ENCODE measurements around the gene SPIRE2. TPM values are rescaled to one million over a fixed set of nuclear protein-coding genes. Genes with fewer than 3 reads are reported as not detected.
"Not testable (repeated sequence)": the region's sequence is repeated elsewhere in the genome, so short reads cannot be mapped to it uniquely, and the experiment has no call there.

SPIRE2 gene
- polyA plus RNA-seq (2013): 0.88 TPM

DNA sequence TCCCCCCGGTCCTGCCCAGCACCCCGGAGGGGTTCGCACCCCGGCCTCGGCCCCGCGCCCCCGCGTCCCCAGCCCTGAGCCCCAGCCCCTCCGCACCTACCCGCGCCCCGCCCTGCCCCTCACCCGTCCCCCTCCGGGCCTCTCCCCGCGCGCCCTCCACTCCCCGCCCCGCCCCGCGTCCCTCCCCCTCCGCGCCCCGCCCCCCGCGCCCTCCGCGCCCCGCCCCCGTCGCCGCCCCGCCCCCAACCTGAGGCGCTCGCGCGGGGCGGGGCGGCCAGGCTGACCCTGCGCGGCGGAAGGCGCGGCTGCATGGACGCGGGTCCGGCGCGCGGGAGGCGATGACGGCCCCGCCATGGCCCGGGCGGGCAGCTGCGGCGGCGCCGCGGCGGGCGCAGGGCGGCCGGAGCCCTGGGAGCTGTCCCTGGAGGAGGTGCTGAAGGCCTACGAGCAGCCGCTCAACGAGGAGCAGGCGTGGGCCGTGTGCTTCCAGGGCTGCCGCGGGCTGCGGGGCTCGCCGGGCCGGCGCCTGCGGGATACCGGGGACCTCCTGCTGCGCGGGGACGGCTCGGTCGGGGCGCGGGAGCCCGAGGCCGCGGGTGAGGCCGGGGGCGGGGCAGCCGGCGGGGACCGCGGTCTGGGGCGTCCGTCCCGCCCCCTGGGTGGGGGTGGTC lies at the start of gene SPIRE2:
TSS of gene SPIRE2 (plus strand) at position 277 of the 671 bp plus-strand sequence. CDS start at position 353, 76 bp downstream.
- DNase-seq: peak; percentile 69 to 87 (median 86)
- Histone ChIP-seq H3K27ac (ENCODE audit: insufficient read depth in 1 of 2, low read depth in 1 of 2, low read length in 2 of 2, poor library complexity in 1 of 2, severe bottlenecking in 2 of 2) (no peak within 1 kb of the TSS), H3K4me3 (ENCODE audit: control insufficient read depth in 1 of 7, extremely low read depth in 1 of 7, insufficient read depth in 4 of 7, low read depth in 2 of 7, low read length in 6 of 7) (peak within 1 kb of the TSS in 5 of 7 experiments; percentile 1 to 64 (median 61)), H3K9me3 (ENCODE audit: control extremely low read depth in 1 of 5, control insufficient read depth in 4 of 5, insufficient read depth in 2 of 5, low read depth in 1 of 5, low read length in 4 of 5) (no peaks in the 10 kb centered on the region), H3K27me3 (replicated peaks in 2 of 5; ENCODE audit: control insufficient read depth in 4 of 5, insufficient read depth in 5 of 5, low read length in 4 of 5) (peaks cover 0 to 20% (median 4%) of the 10 kb centered on the region in 5 experiments), H3K4me1 (ENCODE audit: control extremely low read depth in 1 of 4, control insufficient read depth in 4 of 4, insufficient read depth in 4 of 4, low read length in 3 of 4) (peaks cover 0 to 13% (median 11%) of the 10 kb centered on the region in 4 experiments), H3K36me3 (ENCODE audit: control insufficient read depth in 4 of 4, insufficient read depth in 4 of 4, low read length in 3 of 4) (no peaks in the 10 kb centered on the region)
- WGBS (ENCODE audit: insufficient coverage): 0% methylated on average over 50 of the region's 98 CpGs
- ChIA-PET CTCF (no interaction called here), POLR2A (no interaction called here)

- Histone ChIP-seq H3K4me3 (ENCODE audit: control insufficient read depth in 1 of 7, extremely low read depth in 1 of 7, insufficient read depth in 4 of 7, low read depth in 2 of 7, low read length in 6 of 7) (no peak overlapping the region), H3K27me3 (replicated peaks in 2 of 5; ENCODE audit: control insufficient read depth in 4 of 5, insufficient read depth in 5 of 5, low read length in 4 of 5) (no peaks in the 10 kb centered on the region), H3K27ac (ENCODE audit: insufficient read depth in 1 of 2, low read depth in 1 of 2, low read length in 2 of 2, poor library complexity in 1 of 2, severe bottlenecking in 2 of 2) (no peak overlapping the region), H3K9me3 (ENCODE audit: control extremely low read depth in 1 of 5, control insufficient read depth in 4 of 5, insufficient read depth in 2 of 5, low read depth in 1 of 5, low read length in 4 of 5) (no peaks in the 10 kb centered on the region), H3K4me1 (ENCODE audit: control extremely low read depth in 1 of 4, control insufficient read depth in 4 of 4, insufficient read depth in 4 of 4, low read length in 3 of 4) (no peaks in the 10 kb centered on the region), H3K36me3 (ENCODE audit: control insufficient read depth in 4 of 4, insufficient read depth in 4 of 4, low read length in 3 of 4) (peaks cover 9 to 58% (median 34%) of the 10 kb centered on the region in 4 experiments)
- CTCF ChIA-PET: interaction anchor here (0.8 to 1.2 kb wide), 3 partner anchors 17 to 81 kb away, joined by 3 to 4 read pairs (median 3); no protein-coding TSS in a partner anchor
- 95% methylated on average over 10 of the region's 13 CpGs for whole genome bisulfite sequencing (ENCODE audit: insufficient coverage)
- DNase-seq: no peak
- POLR2A ChIA-PET: interaction anchor here (0.6 kb wide), 2 partner anchors 29 to 242 kb away, joined by 5 to 6 read pairs; no protein-coding TSS in a partner anchor
These were observed 48.9 kb upstream of the SPIRE2 start for GRCh38 chr16:89779231-89779908.

- Histone ChIP-seq H3K36me3 (ENCODE audit: control insufficient read depth in 4 of 4, insufficient read depth in 4 of 4, low read length in 3 of 4) (peaks cover 9 to 63% (median 38%) of the 10 kb centered on the region in 4 experiments), H3K27ac (ENCODE audit: insufficient read depth in 1 of 2, low read depth in 1 of 2, low read length in 2 of 2, poor library complexity in 1 of 2, severe bottlenecking in 2 of 2) (no peak overlapping the region), H3K9me3 (ENCODE audit: control extremely low read depth in 1 of 5, control insufficient read depth in 4 of 5, insufficient read depth in 2 of 5, low read depth in 1 of 5, low read length in 4 of 5) (no peaks in the 10 kb centered on the region), H3K4me1 (ENCODE audit: control extremely low read depth in 1 of 4, control insufficient read depth in 4 of 4, insufficient read depth in 4 of 4, low read length in 3 of 4) (no peaks in the 10 kb centered on the region), H3K27me3 (replicated peaks in 2 of 5; ENCODE audit: control insufficient read depth in 4 of 5, insufficient read depth in 5 of 5, low read length in 4 of 5) (no peaks in the 10 kb centered on the region), H3K4me3 (ENCODE audit: control insufficient read depth in 1 of 7, extremely low read depth in 1 of 7, insufficient read depth in 4 of 7, low read depth in 2 of 7, low read length in 6 of 7) (no peak overlapping the region)
- POLR2A ChIA-PET: interaction anchor here (0.6 kb wide), 2 partner anchors 30 to 242 kb away, joined by 5 to 6 read pairs; no protein-coding TSS in a partner anchor
- CTCF ChIA-PET: interaction anchor here (0.8 to 1.2 kb wide), 2 partner anchors 74 to 80 kb away, joined by 3 to 4 read pairs; no protein-coding TSS in a partner anchor
- DNase-seq: no peak
- WGBS (ENCODE audit: insufficient coverage): 100% methylated on average over 2 of the region's 6 CpGs
These were observed 48.4 kb upstream of the SPIRE2 start for GRCh38 chr16:89779909-89780305.

- Histone ChIP-seq H3K36me3 (ENCODE audit: control insufficient read depth in 4 of 4, insufficient read depth in 4 of 4, low read length in 3 of 4) (peaks cover 9 to 63% (median 35%) of the 10 kb centered on the region in 4 experiments), H3K27me3 (replicated peaks in 2 of 5; ENCODE audit: control insufficient read depth in 4 of 5, insufficient read depth in 5 of 5, low read length in 4 of 5) (no peaks in the 10 kb centered on the region)
These were observed 45.8 kb upstream of the SPIRE2 start for GRCh38 chr16:89782489-89782888.

GRCh38 chr16:89783952-89784351 lies 44.3 kb upstream of the SPIRE2 start:
- POLR2A ChIA-PET; H3K27me3 ChIP-seq (replicated peaks in 2 of 5; ENCODE audit: control insufficient read depth in 4 of 5, insufficient read depth in 5 of 5, low read length in 4 of 5); CTCF ChIA-PET; DNase-seq; H3K27ac ChIP-seq (ENCODE audit: insufficient read depth in 1 of 2, low read depth in 1 of 2, low read length in 2 of 2, poor library complexity in 1 of 2, severe bottlenecking in 2 of 2); H3K4me3 ChIP-seq (ENCODE audit: control insufficient read depth in 1 of 7, extremely low read depth in 1 of 7, insufficient read depth in 4 of 7, low read depth in 2 of 7, low read length in 6 of 7); H3K9me3 ChIP-seq (ENCODE audit: control extremely low read depth in 1 of 5, control insufficient read depth in 4 of 5, insufficient read depth in 2 of 5, low read depth in 1 of 5, low read length in 4 of 5); H3K4me1 ChIP-seq (ENCODE audit: control extremely low read depth in 1 of 4, control insufficient read depth in 4 of 4, insufficient read depth in 4 of 4, low read length in 3 of 4): not testable (repeated sequence)
- WGBS (ENCODE audit: insufficient coverage): 100% methylated on average over 3 of the region's 6 CpGs
- H3K36me3 ChIP-seq (ENCODE audit: control insufficient read depth in 4 of 4, insufficient read depth in 4 of 4, low read length in 3 of 4): peaks cover 7 to 68% (median 36%) of the 10 kb centered on the region in 4 experiments

More at GRCh38 chr16:89782489-89782888, 45.8 kb upstream of the SPIRE2 start:
- no peaks in the 10 kb centered on the region for H3K4me1 ChIP-seq (ENCODE audit: control extremely low read depth in 1 of 4, control insufficient read depth in 4 of 4, insufficient read depth in 4 of 4, low read length in 3 of 4)
- no peaks in the 10 kb centered on the region for H3K9me3 ChIP-seq (ENCODE audit: control extremely low read depth in 1 of 5, control insufficient read depth in 4 of 5, insufficient read depth in 2 of 5, low read depth in 1 of 5, low read length in 4 of 5)
- ChIA-PET POLR2A (no interaction called here), CTCF (no interaction called here)
- H3K4me3 ChIP-seq (ENCODE audit: control insufficient read depth in 1 of 7, extremely low read depth in 1 of 7, insufficient read depth in 4 of 7, low read depth in 2 of 7, low read length in 6 of 7): no peak overlapping the region
- WGBS (ENCODE audit: insufficient coverage): 100% methylated on average over 5 of the region's 6 CpGs
- no peak for DNase-seq
- no peak overlapping the region for H3K27ac ChIP-seq (ENCODE audit: insufficient read depth in 1 of 2, low read depth in 1 of 2, low read length in 2 of 2, poor library complexity in 1 of 2, severe bottlenecking in 2 of 2)

DNA sequence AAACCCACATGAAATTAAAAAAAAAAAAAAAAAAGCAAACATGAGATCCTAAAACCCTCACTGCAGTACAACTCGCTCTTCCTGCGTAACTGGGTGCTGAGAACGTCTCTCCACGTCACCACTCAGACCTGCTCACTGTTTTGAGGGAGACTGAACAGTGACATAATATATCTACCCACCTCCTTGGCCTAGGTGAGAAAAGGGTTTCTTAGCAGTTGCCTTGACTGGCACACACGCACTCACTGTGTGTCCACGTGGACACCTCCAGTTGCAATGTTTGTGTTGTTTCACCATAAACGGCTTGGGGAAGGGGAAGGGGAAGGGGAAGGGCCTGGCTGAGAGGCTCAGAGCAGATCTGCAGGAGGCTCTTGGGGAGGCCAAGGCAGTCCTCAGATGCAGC lies 43.9 kb upstream of the SPIRE2 start:
- no peak for DNase-seq

More for the DNA sequence above, 43.9 kb upstream of the SPIRE2 start:
- H3K4me3 ChIP-seq (ENCODE audit: control insufficient read depth in 1 of 7, extremely low read depth in 1 of 7, insufficient read depth in 4 of 7, low read depth in 2 of 7, low read length in 6 of 7): no peak overlapping the region
- H3K9me3 ChIP-seq (ENCODE audit: control extremely low read depth in 1 of 5, control insufficient read depth in 4 of 5, insufficient read depth in 2 of 5, low read depth in 1 of 5, low read length in 4 of 5): no peaks in the 10 kb centered on the region
- 90% methylated on average over 5 of the region's 7 CpGs for WGBS (ENCODE audit: insufficient coverage)
- H3K27ac ChIP-seq (ENCODE audit: insufficient read depth in 1 of 2, low read depth in 1 of 2, low read length in 2 of 2, poor library complexity in 1 of 2, severe bottlenecking in 2 of 2): no peak overlapping the region
- H3K4me1 ChIP-seq (ENCODE audit: control extremely low read depth in 1 of 4, control insufficient read depth in 4 of 4, insufficient read depth in 4 of 4, low read length in 3 of 4): no peaks in the 10 kb centered on the region
- H3K27me3 ChIP-seq (replicated peaks in 2 of 5; ENCODE audit: control insufficient read depth in 4 of 5, insufficient read depth in 5 of 5, low read length in 4 of 5): no peaks in the 10 kb centered on the region
- ChIA-PET CTCF (interaction anchor here (13.3 kb wide), 1 partner anchor 78 kb away, joined by 195 read pairs; the partner anchor contains the start of gene SPATA2L), POLR2A (no interaction called here)
- peaks cover 7 to 68% (median 33%) of the 10 kb centered on the region in 4 experiments for H3K36me3 ChIP-seq (ENCODE audit: control insufficient read depth in 4 of 4, insufficient read depth in 4 of 4, low read length in 3 of 4)
